ENCODE results near the gene MUC3A. TPM values are rescaled to one million over a fixed set of nuclear protein-coding genes. Genes with fewer than 3 reads are reported as not detected.
A peak's percentile ranks its signal among the peaks of the same experiment; 100 is the strongest.

The MUC3A gene
- total and polyA plus RNA-seq, 2 donors = 0.23 TPM; not detected in 1

GRCh38 chr7:100952641-100953040, 3.3 kb downstream of the MUC3A start:
- DNase-seq (ENCODE audit: extremely low spot score) = no peak
- WGBS = 66% methylated on average over 2 of the region's 2 CpGs
- H3K27ac ChIP-seq (ENCODE audit: low read depth) = no peak overlapping the region

GRCh38 chr7:100957832-100958421, 8.6 kb downstream of the MUC3A start:
- no peaks in the 10 kb centered on the region for H3K36me3 ChIP-seq (ENCODE audit: insufficient read depth)
- no peak for DNase-seq (ENCODE audit: extremely low spot score)
- no peak overlapping the region for H3K27ac ChIP-seq (ENCODE audit: low read depth)
- H3K4me3 ChIP-seq (ENCODE audit: low read depth, low read length) = no peak overlapping the region
- WGBS = 67% methylated on average over 12 of the region's 12 CpGs
- no peaks in the 10 kb centered on the region for H3K4me1 ChIP-seq (ENCODE audit: insufficient read depth)

More at GRCh38 chr7:100952641-100953040, 3.3 kb downstream of the MUC3A start:
- H3K4me3 ChIP-seq (ENCODE audit: low read depth, low read length) = no peak overlapping the region
- no peaks in the 10 kb centered on the region for H3K4me1 ChIP-seq (ENCODE audit: insufficient read depth)
- no peaks in the 10 kb centered on the region for H3K36me3 ChIP-seq (ENCODE audit: insufficient read depth)

DNA sequence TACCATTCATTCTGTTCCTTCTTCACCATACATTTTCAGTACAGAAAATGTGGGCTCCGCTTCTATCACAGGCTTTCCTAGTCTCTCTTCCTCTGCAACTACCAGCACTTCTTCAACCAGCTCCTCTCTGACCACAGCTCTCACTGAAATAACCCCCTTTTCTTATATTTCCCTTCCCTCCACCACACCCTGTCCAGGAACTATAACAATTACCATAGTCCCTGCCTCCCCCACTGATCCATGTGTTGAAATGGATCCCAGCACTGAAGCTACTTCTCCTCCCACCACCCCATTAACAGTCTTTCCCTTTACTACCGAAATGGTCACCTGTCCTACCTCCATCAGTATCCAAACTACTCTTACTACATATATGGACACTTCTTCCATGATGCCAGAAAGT, 10.6 kb downstream of the MUC3A start:
- Histone ChIP-seq H3K36me3 (ENCODE audit: insufficient read depth) (no peaks in the 10 kb centered on the region), H3K4me3 (ENCODE audit: low read depth, low read length) (no peak overlapping the region), H3K4me1 (ENCODE audit: insufficient read depth) (no peaks in the 10 kb centered on the region), H3K27ac (ENCODE audit: low read depth) (no peak overlapping the region)
- 65% methylated on average over 2 of the region's 2 CpGs for WGBS
- no peak for DNase-seq (ENCODE audit: extremely low spot score)

- H3K27ac ChIP-seq (ENCODE audit: low read depth) = no peak overlapping the region
- H3K4me3 ChIP-seq (ENCODE audit: low read depth, low read length) = no peak overlapping the region
- no peaks in the 10 kb centered on the region for H3K4me1 ChIP-seq (ENCODE audit: insufficient read depth)
- DNase-seq (ENCODE audit: extremely low spot score) = no peak
- no peaks in the 10 kb centered on the region for H3K36me3 ChIP-seq (ENCODE audit: insufficient read depth)
- 82% methylated on average over 3 of the region's 3 CpGs for WGBS
Measured at GRCh38 chr7:100962537-100962936, 13.2 kb downstream of the MUC3A start.

GRCh38 chr7:100963386-100963785, 14.1 kb downstream of the MUC3A start:
- Histone ChIP-seq H3K4me1 (ENCODE audit: insufficient read depth) (no peaks in the 10 kb centered on the region), H3K36me3 (ENCODE audit: insufficient read depth) (no peaks in the 10 kb centered on the region), H3K4me3 (ENCODE audit: low read depth, low read length) (no peak overlapping the region), H3K27ac (ENCODE audit: low read depth) (no peak overlapping the region)
- WGBS = 75% methylated on average over 12 of the region's 12 CpGs
- no peak for DNase-seq (ENCODE audit: extremely low spot score)

DNA sequence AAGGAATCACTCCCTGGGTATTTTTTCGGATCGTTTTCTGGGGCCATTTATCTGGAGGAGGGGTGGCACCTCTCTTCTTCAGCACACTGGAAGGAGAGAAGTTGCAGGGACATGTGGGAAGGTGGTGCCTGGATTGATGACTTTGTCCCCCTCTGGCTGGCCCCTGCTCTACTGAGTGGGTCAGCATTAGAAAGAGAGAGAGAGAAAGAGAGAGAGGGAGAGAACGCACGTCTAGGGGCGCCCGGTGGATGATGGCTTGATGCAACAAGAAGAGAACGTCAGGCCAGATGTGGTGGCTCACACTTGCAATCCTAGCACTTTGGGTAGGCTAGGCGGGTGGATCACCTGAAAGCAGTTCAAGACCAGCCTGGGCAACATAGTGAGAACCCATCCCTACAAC, 14.5 kb downstream of the MUC3A start:
- no peak for DNase-seq (ENCODE audit: extremely low spot score)
- WGBS = 78% methylated on average over 8 of the region's 8 CpGs

GRCh38 chr7:100964630-100965029, 15.3 kb downstream of the MUC3A start:
- Histone ChIP-seq H3K4me3 (ENCODE audit: low read depth, low read length) (no peak overlapping the region), H3K36me3 (ENCODE audit: insufficient read depth) (no peaks in the 10 kb centered on the region)

More for the DNA sequence above, 14.5 kb downstream of the MUC3A start:
- H3K4me1 ChIP-seq (ENCODE audit: insufficient read depth) = no peaks in the 10 kb centered on the region
- no peak overlapping the region for H3K27ac ChIP-seq (ENCODE audit: low read depth)
- no peak overlapping the region for H3K4me3 ChIP-seq (ENCODE audit: low read depth, low read length)
- no peaks in the 10 kb centered on the region for H3K36me3 ChIP-seq (ENCODE audit: insufficient read depth)

DNA sequence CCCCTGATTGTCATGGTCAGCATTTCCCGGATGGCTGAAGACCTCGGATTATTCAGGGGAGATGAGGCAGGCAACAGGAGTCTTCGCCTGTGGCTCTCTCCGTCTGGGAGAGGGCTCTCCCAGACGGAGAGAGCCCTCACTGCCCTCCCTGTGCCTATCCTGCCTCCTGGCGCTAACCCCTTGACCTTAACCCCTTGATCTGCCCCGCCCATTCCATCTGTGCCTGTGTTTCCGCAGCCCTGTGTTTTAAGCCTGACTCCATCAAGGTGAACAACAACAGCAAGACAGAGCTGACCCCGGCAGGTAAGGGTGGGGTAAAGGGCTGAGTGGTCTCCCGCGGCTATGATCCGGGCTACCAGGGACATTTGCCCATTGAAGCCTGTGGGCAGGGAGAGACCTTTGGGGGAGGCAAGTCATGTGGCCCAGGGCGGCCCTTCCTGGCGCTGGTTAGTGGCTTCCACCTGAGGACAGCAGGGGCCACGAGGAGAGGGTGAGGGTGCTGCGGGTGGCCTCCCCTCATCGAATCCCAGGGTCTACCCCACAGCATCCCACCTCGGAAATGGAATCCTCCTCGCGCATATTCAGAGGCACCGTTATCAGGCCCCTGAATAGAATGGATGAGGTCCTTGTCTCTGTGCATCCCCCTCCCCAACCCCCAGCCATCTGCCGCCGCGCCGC, 15.8 kb downstream of the MUC3A start:
- no peak overlapping the region for H3K4me3 ChIP-seq (ENCODE audit: low read depth, low read length)
- no peaks in the 10 kb centered on the region for H3K36me3 ChIP-seq (ENCODE audit: insufficient read depth)
- H3K4me1 ChIP-seq (ENCODE audit: insufficient read depth) = no peaks in the 10 kb centered on the region
- no peak for DNase-seq (ENCODE audit: extremely low spot score)
- H3K27ac ChIP-seq (ENCODE audit: low read depth) = no peak overlapping the region
- WGBS = 18% methylated on average over 25 of the region's 25 CpGs

More at GRCh38 chr7:100964630-100965029, 15.3 kb downstream of the MUC3A start:
- no peak overlapping the region for H3K27ac ChIP-seq (ENCODE audit: low read depth)
- H3K4me1 ChIP-seq (ENCODE audit: insufficient read depth) = no peaks in the 10 kb centered on the region
- WGBS = 40% methylated on average over 7 of the region's 7 CpGs
- no peak for DNase-seq (ENCODE audit: extremely low spot score)

- no peak for DNase-seq (ENCODE audit: extremely low spot score)
- H3K4me1 ChIP-seq (ENCODE audit: insufficient read depth) = no peaks in the 10 kb centered on the region
- H3K4me3 ChIP-seq (ENCODE audit: low read depth, low read length) = peak overlapping the region; percentile 16
- H3K36me3 ChIP-seq (ENCODE audit: insufficient read depth) = no peaks in the 10 kb centered on the region
- H3K27ac ChIP-seq (ENCODE audit: low read depth) = no peak overlapping the region
- 2% methylated on average over 58 of the region's 58 CpGs for WGBS
Measured at GRCh38 chr7:100965723-100966541, 16.6 kb downstream of the MUC3A start.

- 11% methylated on average over 40 of the region's 40 CpGs for WGBS
- no peak for DNase-seq (ENCODE audit: extremely low spot score)
- Histone ChIP-seq H3K36me3 (ENCODE audit: insufficient read depth) (no peaks in the 10 kb centered on the region), H3K4me3 (ENCODE audit: low read depth, low read length) (peak overlapping the region; percentile 16), H3K27ac (ENCODE audit: low read depth) (no peak overlapping the region), H3K4me1 (ENCODE audit: insufficient read depth) (no peaks in the 10 kb centered on the region)
Measured at GRCh38 chr7:100966542-100967291, 17.4 kb downstream of the MUC3A start.

DNA sequence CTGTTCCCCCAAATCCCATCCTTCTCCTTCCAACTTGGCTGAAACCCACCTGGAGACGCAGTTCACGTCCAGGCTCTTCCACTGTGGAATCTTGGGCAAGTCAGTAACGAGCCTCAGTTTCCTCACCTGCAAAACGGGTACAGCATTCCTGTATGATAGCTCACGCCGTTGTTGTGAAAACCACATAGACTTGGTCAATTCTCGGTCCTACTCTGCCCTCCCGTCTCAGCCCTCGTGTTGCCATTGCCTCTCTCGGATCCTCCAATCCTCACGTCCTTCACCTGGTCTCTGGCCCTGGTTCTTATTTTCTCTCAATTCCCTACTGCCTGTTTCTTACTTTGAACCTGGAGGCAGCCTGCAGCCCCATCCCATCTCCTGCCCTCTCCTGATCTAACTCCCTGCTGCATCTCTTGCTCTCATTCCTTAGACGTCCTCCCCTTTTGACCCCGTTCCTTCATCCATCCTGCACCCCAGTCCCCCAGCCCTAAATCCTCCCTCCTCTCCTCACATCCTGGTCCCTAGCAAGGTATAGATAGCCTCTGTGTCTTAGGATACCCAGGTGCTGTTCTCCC, 18.0 kb downstream of the MUC3A start:
- H3K4me1 ChIP-seq (ENCODE audit: insufficient read depth) = no peaks in the 10 kb centered on the region
- DNase-seq (ENCODE audit: extremely low spot score) = no peak
- H3K36me3 ChIP-seq (ENCODE audit: insufficient read depth) = no peaks in the 10 kb centered on the region
- 49% methylated on average over 13 of the region's 13 CpGs for WGBS
- H3K27ac ChIP-seq (ENCODE audit: low read depth) = no peak overlapping the region
- H3K4me3 ChIP-seq (ENCODE audit: low read depth, low read length) = no peak overlapping the region

GRCh38 chr7:100968031-100968430, 18.7 kb downstream of the MUC3A start:
- H3K36me3 ChIP-seq (ENCODE audit: insufficient read depth) = no peaks in the 10 kb centered on the region
- H3K27ac ChIP-seq (ENCODE audit: low read depth) = no peak overlapping the region
- WGBS = 7% methylated on average over 6 of the region's 6 CpGs
- no peaks in the 10 kb centered on the region for H3K4me1 ChIP-seq (ENCODE audit: insufficient read depth)
- H3K4me3 ChIP-seq (ENCODE audit: low read depth, low read length) = no peak overlapping the region
- DNase-seq (ENCODE audit: extremely low spot score) = no peak

DNA sequence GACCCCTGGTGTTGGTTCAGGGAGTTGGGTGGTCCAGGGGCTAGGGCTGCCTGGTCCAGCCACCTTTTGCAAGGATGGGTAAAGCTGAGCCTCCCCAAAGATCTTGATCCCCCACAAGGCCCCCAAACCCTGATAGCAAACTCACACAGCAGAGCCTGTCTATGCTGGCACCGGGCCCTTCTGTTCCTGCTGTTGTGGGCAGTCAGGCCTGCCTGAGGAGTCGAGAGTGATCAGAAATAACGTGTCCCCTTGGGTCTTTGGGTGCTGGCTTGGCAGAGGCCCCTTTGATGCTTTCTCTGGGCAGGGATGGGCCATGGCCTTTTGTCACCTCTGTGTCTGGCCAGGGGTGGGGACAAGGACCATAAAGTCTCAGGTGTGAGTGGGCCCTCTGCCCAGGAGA, 19.3 kb downstream of the MUC3A start:
- Histone ChIP-seq H3K4me1 (ENCODE audit: insufficient read depth) (no peaks in the 10 kb centered on the region), H3K4me3 (ENCODE audit: low read depth, low read length) (no peak overlapping the region), H3K27ac (ENCODE audit: low read depth) (no peak overlapping the region), H3K36me3 (ENCODE audit: insufficient read depth) (no peaks in the 10 kb centered on the region)
- 15% methylated on average over 3 of the region's 3 CpGs for WGBS
- no peak for DNase-seq (ENCODE audit: extremely low spot score)

All from urinary bladder (tissue), 4 donors.